ENCODE results near the gene AP4B1. TPM values are rescaled to one million over a fixed set of nuclear protein-coding genes. Genes with fewer than 3 reads are reported as not detected.

AP4B1 gene
- total RNA-seq, 1 experiment from 2014 or later, result 11.1 TPM

DNA sequence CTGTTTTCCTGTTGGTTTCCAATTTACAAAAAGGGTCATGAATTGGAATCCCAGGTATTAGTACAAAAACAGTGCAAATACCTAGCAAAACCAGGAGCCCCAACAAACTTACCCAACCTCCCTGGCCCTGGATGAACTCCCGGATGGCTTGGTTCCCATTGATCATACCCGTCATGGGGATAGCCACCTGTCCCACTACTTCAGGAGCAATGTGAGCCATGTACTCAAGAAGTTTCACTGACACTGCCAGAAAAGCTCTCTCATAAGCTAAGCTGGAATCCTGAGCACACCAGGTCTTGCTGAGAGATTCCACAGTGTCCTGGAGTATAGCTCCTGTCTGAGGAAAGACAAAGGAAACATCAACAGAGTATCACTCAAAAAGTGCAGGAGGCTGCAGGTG is 22.9 kb downstream of the AP4B1 start:
- no peak for ATAC-seq
- intact Hi-C loops (cut with micrococcal nuclease), result no loop called here
- no peaks in the 10 kb centered on the region for H3K9me2 ChIP-seq (ENCODE audit: insufficient read depth)
- no peak overlapping the region for H3K4me3 ChIP-seq (replicated peaks in 1 of 2; ENCODE audit: low read depth in 1 of 2, low read length in 2 of 2)
- H2AFZ ChIP-seq (ENCODE audit: low read depth, low read length, poor library complexity, severe bottlenecking), result no peak overlapping the region
- POLR2A ChIA-PET, result no interaction called here
- H3K79me2 ChIP-seq (ENCODE audit: insufficient read depth, low read length), result no peaks in the 10 kb centered on the region
- RAD21 ChIA-PET (ENCODE audit: low non-redundant PET in 1 of 2, low total read pairs in 2 of 2, uncharacterized antibody in 2 of 2, unreplicated experiment in 2 of 2), result no interaction called here
- CTCF ChIA-PET, result no interaction called here
- no peaks in the 10 kb centered on the region for H3K9me3 ChIP-seq (ENCODE audit: control insufficient read depth in 1 of 2, insufficient read depth in 1 of 2, low read depth in 1 of 2, low read length in 2 of 2)
- H3K27ac ChIP-seq (ENCODE audit: low read depth, low read length), result no peak overlapping the region
- no peaks in the 10 kb centered on the region for H3K36me3 ChIP-seq (ENCODE audit: control insufficient read depth in 1 of 2, insufficient read depth in 2 of 2, low read length in 2 of 2)
- no peaks in the 10 kb centered on the region for H4K20me1 ChIP-seq (ENCODE audit: insufficient read depth)
- BruUV-seq (replicated peaks), result no TSS peak
- no peak overlapping the region for H3K4me2 ChIP-seq (ENCODE audit: low read length)
- H3K9ac ChIP-seq (ENCODE audit: low read length), result no peak overlapping the region
- no peaks in the 10 kb centered on the region for H3K27me3 ChIP-seq (ENCODE audit: insufficient read depth, low read length)
- TF ChIP-seq FOSL1 (IDR thresholded peaks at IDR 0.05; ENCODE audit: low read depth) (no peak), CBX3 (IDR thresholded peaks at IDR 0.05; ENCODE audit: low read depth) (no peak), EZH2phosphoT487 (IDR thresholded peaks at IDR 0.05; ENCODE audit: borderline replicate concordance) (no peak), CEBPB (IDR thresholded peaks at IDR 0.05; ENCODE audit: low read depth) (no peak), POLR2A (IDR thresholded peaks at IDR 0.05; ENCODE audit: borderline replicate concordance, extremely low read depth, insufficient read depth, insufficient read length) (no peak)
- TF ChIP-seq, protein P1, sequence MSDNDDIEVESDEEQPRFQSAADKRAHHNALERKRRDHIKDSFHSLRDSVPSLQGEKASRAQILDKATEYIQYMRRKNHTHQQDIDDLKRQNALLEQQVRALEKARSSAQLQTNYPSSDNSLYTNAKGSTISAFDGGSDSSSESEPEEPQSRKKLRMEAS (IDR thresholded peaks at IDR 0.05), result no peak
- TF ChIP-seq, protein P2, sequence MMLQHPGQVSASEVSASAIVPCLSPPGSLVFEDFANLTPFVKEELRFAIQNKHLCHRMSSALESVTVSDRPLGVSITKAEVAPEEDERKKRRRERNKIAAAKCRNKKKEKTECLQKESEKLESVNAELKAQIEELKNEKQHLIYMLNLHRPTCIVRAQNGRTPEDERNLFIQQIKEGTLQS (IDR thresholded peaks at IDR 0.05), result no peak
- TF ChIP-seq, protein P3, sequence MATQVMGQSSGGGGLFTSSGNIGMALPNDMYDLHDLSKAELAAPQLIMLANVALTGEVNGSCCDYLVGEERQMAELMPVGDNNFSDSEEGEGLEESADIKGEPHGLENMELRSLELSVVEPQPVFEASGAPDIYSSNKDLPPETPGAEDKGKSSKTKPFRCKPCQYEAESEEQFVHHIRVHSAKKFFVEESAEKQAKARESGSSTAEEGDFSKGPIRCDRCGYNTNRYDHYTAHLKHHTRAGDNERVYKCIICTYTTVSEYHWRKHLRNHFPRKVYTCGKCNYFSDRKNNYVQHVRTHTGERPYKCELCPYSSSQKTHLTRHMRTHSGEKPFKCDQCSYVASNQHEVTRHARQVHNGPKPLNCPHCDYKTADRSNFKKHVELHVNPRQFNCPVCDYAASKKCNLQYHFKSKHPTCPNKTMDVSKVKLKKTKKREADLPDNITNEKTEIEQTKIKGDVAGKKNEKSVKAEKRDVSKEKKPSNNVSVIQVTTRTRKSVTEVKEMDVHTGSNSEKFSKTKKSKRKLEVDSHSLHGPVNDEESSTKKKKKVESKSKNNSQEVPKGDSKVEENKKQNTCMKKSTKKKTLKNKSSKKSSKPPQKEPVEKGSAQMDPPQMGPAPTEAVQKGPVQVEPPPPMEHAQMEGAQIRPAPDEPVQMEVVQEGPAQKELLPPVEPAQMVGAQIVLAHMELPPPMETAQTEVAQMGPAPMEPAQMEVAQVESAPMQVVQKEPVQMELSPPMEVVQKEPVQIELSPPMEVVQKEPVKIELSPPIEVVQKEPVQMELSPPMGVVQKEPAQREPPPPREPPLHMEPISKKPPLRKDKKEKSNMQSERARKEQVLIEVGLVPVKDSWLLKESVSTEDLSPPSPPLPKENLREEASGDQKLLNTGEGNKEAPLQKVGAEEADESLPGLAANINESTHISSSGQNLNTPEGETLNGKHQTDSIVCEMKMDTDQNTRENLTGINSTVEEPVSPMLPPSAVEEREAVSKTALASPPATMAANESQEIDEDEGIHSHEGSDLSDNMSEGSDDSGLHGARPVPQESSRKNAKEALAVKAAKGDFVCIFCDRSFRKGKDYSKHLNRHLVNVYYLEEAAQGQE (IDR thresholded peaks at IDR 0.05; ENCODE audit: low read depth), result no peak
- DNase-seq (ENCODE audit: low read depth, low spot score), result no peak
- peaks cover 7 to 14% of the 10 kb centered on the region in 2 experiments for H3K4me1 ChIP-seq (ENCODE audit: control insufficient read depth in 1 of 2, insufficient read depth in 2 of 2, low read length in 2 of 2)
